Endothelial cell of umbilical vein (primary cell): ENCODE measurements around the gene PPP1R18. TPM values are rescaled to one million over a fixed set of nuclear protein-coding genes. Genes with fewer than 3 reads are reported as not detected.

Source experiments
- BruUV-seq: library from RNA; stranded (reverse); fragments of 400-500 nt; replicated peaks from 2 replicates; lab custom pipeline; 2021; lab: Mats Ljungman, UMichigan
- CTCF ChIA-PET: fragments of 300-600, 350-600 bp; sonication (Branson Sonifier 250); formaldehyde crosslinking; loops from one replicate; lab custom pipeline; 2021; ENCODE audit warnings: antibody characterized with exemption, inconsistent platforms; lab: Charles Lee
- POLR2A ChIA-PET: fragments of 300-600, 350-600 bp; sonication (Branson Sonifier 250); formaldehyde crosslinking; loops from one replicate; lab custom pipeline; 2021; ENCODE audit warnings: antibody characterized with exemption, inconsistent platforms; lab: Charles Lee
- DNase-seq: peaks from one replicate; pipeline ENCODE4 v3.0.0-alpha.2; 2011; ENCODE audit warnings: low read depth, low spot score
- FAIRE-seq: peaks from 2 replicates; lab custom pipeline; 2011; peaks lifted over from hg19 to GRCh38; lab: Jason Lieb, UNC
- H2AFZ ChIP-seq: 2 replicates; pipeline ENCODE4 v1.6.0; 2012; ENCODE audit warnings: low read depth, low read length, control low read depth, inconsistent platforms
- H3K27ac ChIP-seq: 2 replicates; pipeline ENCODE4 v1.5.1; 2011; ENCODE audit warnings: low read depth, mild to moderate bottlenecking, control low read depth, low read length, moderate library complexity; ENCODE audit not compliant: insufficient read depth
- H3K27me3 ChIP-seq, 2 experiments: 2 replicates each; pipeline versions ENCODE4 v1.6.0 to v1.6.1; 2011; ENCODE audit warnings: low read length in 2 of 2, mixed read lengths in 1 of 2; ENCODE audit not compliant: control insufficient read depth in 2 of 2, insufficient read depth in 2 of 2
- H3K36me3 ChIP-seq, 2 experiments: 2 replicates in 1 of 2; 3 replicates in 1 of 2; pipeline ENCODE4 v1.5.1; 2011; ENCODE audit warnings: low read length in 2 of 2, mild to moderate bottlenecking in 1 of 2, moderate library complexity in 1 of 2; ENCODE audit not compliant: control insufficient read depth in 2 of 2, insufficient read depth in 2 of 2; ENCODE audit errors: extremely low read depth in 1 of 2
- H3K4me1 ChIP-seq: 3 replicates; pipeline ENCODE4 v1.5.1; 2011; ENCODE audit warnings: mild to moderate bottlenecking, low read length; ENCODE audit not compliant: control insufficient read depth, insufficient read depth; ENCODE audit errors: extremely low read depth
- H3K4me2 ChIP-seq: 2 replicates; pipeline ENCODE4 v1.6.1; 2011; ENCODE audit warnings: low read length, control low read depth, mixed read lengths; ENCODE audit not compliant: insufficient read depth
- H3K4me3 ChIP-seq, 3 experiments: fragments of 200-600 bp in 1 of 3; sonication (generic), shearing (Covaris generic) in 1 of 3; replicated peaks in 1 of 3; 2 replicates each; pipeline ENCODE4 v1.5.1; 2011 to 2016; ENCODE audit warnings: control low read depth in 3 of 3, low read length in 3 of 3, mild to moderate bottlenecking in 2 of 3, inconsistent platforms in 1 of 3, low read depth in 1 of 3, moderate library complexity in 1 of 3; ENCODE audit not compliant: insufficient read depth in 1 of 3
- H3K79me2 ChIP-seq: 2 replicates; pipeline ENCODE4 v1.6.0; 2012; ENCODE audit warnings: low read length, inconsistent platforms; ENCODE audit not compliant: control insufficient read depth, insufficient read depth
- H3K9ac ChIP-seq: replicated peaks from 2 replicates; pipeline ENCODE3; 2011; ENCODE audit warnings: low read length, control low read depth; ENCODE audit not compliant: insufficient read depth; ENCODE audit errors: extremely low read depth
- H3K9me1 ChIP-seq: replicated peaks from 3 replicates; pipeline ENCODE4 v1.6.0; 2011; ENCODE audit warnings: mild to moderate bottlenecking, low read length; ENCODE audit not compliant: control insufficient read depth, insufficient read depth; ENCODE audit errors: extremely low read depth
- H3K9me3 ChIP-seq: replicated peaks from 2 replicates; pipeline ENCODE4 v1.5.1; 2012; ENCODE audit warnings: low read length, inconsistent platforms; ENCODE audit not compliant: control insufficient read depth, insufficient read depth
- H4K20me1 ChIP-seq: replicated peaks from 2 replicates; pipeline ENCODE3; 2011; ENCODE audit warnings: mild to moderate bottlenecking, low read length; ENCODE audit not compliant: control insufficient read depth, insufficient read depth; ENCODE audit errors: extremely low read depth
- MAX ChIP-seq: IDR thresholded peaks from 2 replicates; pipeline ENCODE4 v1.6.1; 2011; ENCODE audit not compliant: insufficient read depth, insufficient read length
- MYC ChIP-seq: IDR thresholded peaks from one replicate; pipeline ENCODE4 v1.6.1; 2011; ENCODE audit warnings: mild to moderate bottlenecking, low read depth, low read length
- POLR2A ChIP-seq: IDR thresholded peaks from 2 replicates; pipeline ENCODE4 v1.6.1; 2012; ENCODE audit warnings: low read depth, mild to moderate bottlenecking, control low read depth, low read length
- POLR2AphosphoS5 ChIP-seq: IDR thresholded peaks from 2 replicates; pipeline ENCODE4 v1.6.1; 2012; ENCODE audit warnings: low read depth, mild to moderate bottlenecking, control low read depth, low read length, moderate library complexity; ENCODE audit not compliant: insufficient read depth
- dilution Hi-C: fragments of 300-500 bp; cut with MboI; formaldehyde crosslinking; loops from one replicate; pipeline ENCODE4 v1.15.0; 2019; ENCODE audit warnings: low sequenced_read_pairs; ENCODE audit not compliant: extremely low pct_ligation_motif_present
- intact Hi-C: fragments of 100-400 bp; cut with micrococcal nuclease; formaldehyde crosslinking; loops from one replicate; pipeline ENCODE4 v1.10.0; 2022
- polyA plus RNA-seq, 4 experiments: library from polyadenylated mRNA; depleted of rRNA in 3 of 4; stranded (reverse) in 3 of 4; unstranded in 1 of 4; fragments of >200 nt; gene quantifications; 2 replicates each; pipeline versions ENCODE4 v1.2.1 to v1.2.3, GENCODE V29; 2011 to 2012; ENCODE audit warnings: missing spikeins in 1 of 4
- total RNA-seq: library from RNA; stranded (reverse); gene quantifications from 2 replicates; pipeline ENCODE4 v1.2.3, GENCODE V29; 2021
- TF ChIP-seq, protein P1 (sequence below), 2 donors: IDR thresholded peaks; 1 replicate in 1 of 2; 2 replicates in 1 of 2; pipeline ENCODE4 v1.5.1; 2011; ENCODE audit warnings: low read length in 2 of 2, mild to moderate bottlenecking in 2 of 2, moderate library complexity in 2 of 2, control low read depth in 1 of 2, inconsistent platforms in 1 of 2, low read depth in 1 of 2; ENCODE audit not compliant: insufficient read depth in 1 of 2; ENCODE audit errors: extremely low read depth in 1 of 2

The PPP1R18 gene
- total and polyA plus RNA-seq, 2 donors (not counting 3 experiments of a cell fraction or from before 2014, with no cell fraction given): 136 to 173 TPM

DNA sequence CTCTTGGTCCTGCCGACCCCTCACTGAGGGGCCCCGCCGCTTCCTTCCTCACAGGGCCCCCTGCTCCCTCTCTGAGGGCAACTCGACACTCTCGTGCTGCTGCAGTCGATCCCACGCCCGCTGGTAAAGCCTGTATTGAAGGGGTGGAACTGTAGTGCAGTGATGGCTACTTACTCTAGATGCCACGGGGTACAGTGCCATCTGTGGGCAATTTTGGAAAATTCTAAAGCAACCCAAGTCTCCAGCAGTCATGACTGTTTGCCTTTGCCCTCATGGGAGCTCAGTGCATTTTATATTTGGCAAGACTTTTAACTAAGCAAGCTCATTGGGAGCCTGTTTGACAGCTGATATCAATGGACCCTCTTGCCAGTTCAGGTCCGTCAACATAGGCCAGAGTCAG, 46.0 kb downstream of the PPP1R18 start:
- POLR2A ChIA-PET: no interaction called here

More for the DNA sequence above, 46.0 kb downstream of the PPP1R18 start:
- intact Hi-C loops (no loop called here), dilution Hi-C loops (no loop called here)
- no peak overlapping the region for H3K4me3 ChIP-seq
- no peaks in the 10 kb centered on the region for H4K20me1 ChIP-seq
- TF ChIP-seq, protein P1, sequence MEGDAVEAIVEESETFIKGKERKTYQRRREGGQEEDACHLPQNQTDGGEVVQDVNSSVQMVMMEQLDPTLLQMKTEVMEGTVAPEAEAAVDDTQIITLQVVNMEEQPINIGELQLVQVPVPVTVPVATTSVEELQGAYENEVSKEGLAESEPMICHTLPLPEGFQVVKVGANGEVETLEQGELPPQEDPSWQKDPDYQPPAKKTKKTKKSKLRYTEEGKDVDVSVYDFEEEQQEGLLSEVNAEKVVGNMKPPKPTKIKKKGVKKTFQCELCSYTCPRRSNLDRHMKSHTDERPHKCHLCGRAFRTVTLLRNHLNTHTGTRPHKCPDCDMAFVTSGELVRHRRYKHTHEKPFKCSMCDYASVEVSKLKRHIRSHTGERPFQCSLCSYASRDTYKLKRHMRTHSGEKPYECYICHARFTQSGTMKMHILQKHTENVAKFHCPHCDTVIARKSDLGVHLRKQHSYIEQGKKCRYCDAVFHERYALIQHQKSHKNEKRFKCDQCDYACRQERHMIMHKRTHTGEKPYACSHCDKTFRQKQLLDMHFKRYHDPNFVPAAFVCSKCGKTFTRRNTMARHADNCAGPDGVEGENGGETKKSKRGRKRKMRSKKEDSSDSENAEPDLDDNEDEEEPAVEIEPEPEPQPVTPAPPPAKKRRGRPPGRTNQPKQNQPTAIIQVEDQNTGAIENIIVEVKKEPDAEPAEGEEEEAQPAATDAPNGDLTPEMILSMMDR (IDR thresholded peaks at IDR 0.05; ENCODE audit: extremely low read depth in 1 of 2, insufficient read depth in 1 of 2, low read depth in 1 of 2, low read length in 2 of 2): no peak
- TF ChIP-seq MYC (no peak), MAX (no peak), POLR2AphosphoS5 (no peak), POLR2A (no peak)
- BruUV-seq: no TSS peak
- no peak for DNase-seq
- no peak for FAIRE-seq
- no peak overlapping the region for H3K27ac ChIP-seq
- no peaks in the 10 kb centered on the region for H3K79me2 ChIP-seq
- H3K27me3 ChIP-seq: no peaks in the 10 kb centered on the region
- peaks cover 0 to 15% of the 10 kb centered on the region in 2 experiments for H3K36me3 ChIP-seq
- no peaks in the 10 kb centered on the region for H3K9me1 ChIP-seq
- CTCF ChIA-PET: interaction anchor here (0.9 to 1.6 kb wide), 2 partner anchors 90 to 447 kb away, joined by 3 to 8 read pairs; no protein-coding TSS in a partner anchor
- no peak overlapping the region for H2AFZ ChIP-seq
- no peaks in the 10 kb centered on the region for H3K9me3 ChIP-seq
- no peaks in the 10 kb centered on the region for H3K4me1 ChIP-seq
- H3K4me2 ChIP-seq: no peak overlapping the region
- no peak overlapping the region for H3K9ac ChIP-seq
